Body of pancreas (tissue), 4 donors: ENCODE results near the gene NAV1. TPM values are rescaled to one million over a fixed set of nuclear protein-coding genes. Genes with fewer than 3 reads are reported as not detected.
A peak's percentile ranks its signal among the peaks of the same experiment; 100 is the strongest.
"Not testable (repeated sequence)": the region's sequence is repeated elsewhere in the genome, so short reads cannot be mapped to it uniquely, and the experiment has no call there.

ENCODE experiments used
- ATAC-seq: fragments of 150-250 bp; one replicate; pipeline ENCODE4 v1.9.1; 2016
- DNase-seq, 4 donors: peaks; one replicate each; pipeline ENCODE4 v3.0.0-alpha.2; 2019
- H3K27ac ChIP-seq, 4 donors: fragments of 200-600 bp; sonication (generic); 1 replicate in 3 of 4; 2 replicates in 1 of 4; pipeline versions ENCODE4 v1.5.1 to v1.6.1; 2016 to 2019; ENCODE audit warnings: mild to moderate bottlenecking in 1 of 4, mixed read lengths in 1 of 4, moderate library complexity in 1 of 4
- H3K27me3 ChIP-seq, 2 donors: fragments of 200-600 bp; sonication (generic); one replicate each; pipeline ENCODE4 v1.6.0; 2016; ENCODE audit warnings: mild to moderate bottlenecking in 1 of 2
- H3K36me3 ChIP-seq, 2 donors: fragments of 200-600 bp; sonication (generic); replicated peaks in 1 of 2; 2 replicates each; pipeline ENCODE4 v1.5.1; 2016; ENCODE audit warnings: low read depth in 2 of 2; ENCODE audit not compliant: insufficient read depth in 1 of 2
- H3K4me1 ChIP-seq: fragments of 200-600 bp; sonication (generic); one replicate; pipeline ENCODE4 v1.6.0; 2016
- H3K4me3 ChIP-seq, 2 donors: fragments of 200-600 bp; sonication (generic); 1 replicate in 1 of 2; 2 replicates in 1 of 2; pipeline ENCODE4 v1.5.1; 2016 to 2019
- H3K9me3 ChIP-seq, 3 donors: fragments of 200-600 bp; sonication (generic); 1 replicate in 2 of 3; 2 replicates in 1 of 3; pipeline ENCODE4 v1.5.1; 2016
- POLR2A ChIP-seq, 3 donors: fragments of 450-650 bp; IDR thresholded peaks; one replicate each; pipeline ENCODE4 v1.6.1; 2016; ENCODE audit warnings: antibody characterized with exemption in 3 of 3, mild to moderate bottlenecking in 2 of 3
- WGBS, 2 donors: methylation state at CpG; one replicate each; pipeline ENCODE4 v1.1.5; 2017; 5-methylcytosine and 5-hydroxymethylcytosine counted together
- intact Hi-C: fragments of 100-400 bp; cut with DNase I; formaldehyde crosslinking; loops from one replicate; pipeline ENCODE4 v1.15.1; 2023
- total RNA-seq, 2 donors: library from RNA; depleted of rRNA; stranded (reverse); fragments of >200 nt; gene quantifications; one replicate each; pipeline ENCODE4 v1.1.0, GENCODE V29; 2016
- TF ChIP-seq, protein P1 (sequence below), 7 experiments: fragments of 450-650 bp in 4 of 7; fragments of 200-600 bp in 3 of 7; sonication (generic) in 3 of 7; IDR thresholded peaks; one replicate each; pipeline ENCODE4 v1.5.1; 2016 to 2019; ENCODE audit warnings: antibody characterized with exemption in 7 of 7

Gene NAV1
- total RNA-seq, 2 donors from 2014 or later, result 11.5 to 13.7 TPM

DNA sequence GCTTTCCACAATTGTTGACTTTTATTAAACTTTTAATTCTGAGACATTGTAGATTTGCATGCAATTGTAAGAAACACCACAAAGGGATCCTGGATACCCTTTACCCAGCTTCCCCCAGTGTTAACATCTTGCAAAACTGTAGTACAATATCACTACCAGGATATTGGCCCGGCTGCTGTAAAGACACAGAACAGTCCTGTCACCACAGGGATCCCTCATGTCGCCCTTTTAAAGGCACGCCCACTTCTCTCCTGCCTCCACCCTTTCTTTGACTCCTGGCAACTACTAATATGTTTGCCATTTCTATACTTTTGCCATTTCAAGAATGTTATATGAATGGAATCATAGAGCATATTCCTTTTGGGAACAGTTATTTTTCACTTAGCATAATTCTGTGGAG lies 37.0 kb downstream of the NAV1 start:
- Histone ChIP-seq H3K27me3 (no peaks in the 10 kb centered on the region), H3K27ac (no peak overlapping the region), H3K4me3 (no peak overlapping the region), H3K4me1 (no peaks in the 10 kb centered on the region), H3K9me3 (no peaks in the 10 kb centered on the region), H3K36me3 (no peaks in the 10 kb centered on the region)
- TF ChIP-seq, protein P1, sequence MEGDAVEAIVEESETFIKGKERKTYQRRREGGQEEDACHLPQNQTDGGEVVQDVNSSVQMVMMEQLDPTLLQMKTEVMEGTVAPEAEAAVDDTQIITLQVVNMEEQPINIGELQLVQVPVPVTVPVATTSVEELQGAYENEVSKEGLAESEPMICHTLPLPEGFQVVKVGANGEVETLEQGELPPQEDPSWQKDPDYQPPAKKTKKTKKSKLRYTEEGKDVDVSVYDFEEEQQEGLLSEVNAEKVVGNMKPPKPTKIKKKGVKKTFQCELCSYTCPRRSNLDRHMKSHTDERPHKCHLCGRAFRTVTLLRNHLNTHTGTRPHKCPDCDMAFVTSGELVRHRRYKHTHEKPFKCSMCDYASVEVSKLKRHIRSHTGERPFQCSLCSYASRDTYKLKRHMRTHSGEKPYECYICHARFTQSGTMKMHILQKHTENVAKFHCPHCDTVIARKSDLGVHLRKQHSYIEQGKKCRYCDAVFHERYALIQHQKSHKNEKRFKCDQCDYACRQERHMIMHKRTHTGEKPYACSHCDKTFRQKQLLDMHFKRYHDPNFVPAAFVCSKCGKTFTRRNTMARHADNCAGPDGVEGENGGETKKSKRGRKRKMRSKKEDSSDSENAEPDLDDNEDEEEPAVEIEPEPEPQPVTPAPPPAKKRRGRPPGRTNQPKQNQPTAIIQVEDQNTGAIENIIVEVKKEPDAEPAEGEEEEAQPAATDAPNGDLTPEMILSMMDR (IDR thresholded peaks at IDR 0.05), result no peak
- TF ChIP-seq POLR2A (IDR thresholded peaks at IDR 0.05), result no peak
- no peak for DNase-seq
- intact Hi-C loops, result no loop called here
- 81 to 83% methylated on average over 3 of the region's 3 CpGs for WGBS, 2 donors
- no peak for ATAC-seq

DNA sequence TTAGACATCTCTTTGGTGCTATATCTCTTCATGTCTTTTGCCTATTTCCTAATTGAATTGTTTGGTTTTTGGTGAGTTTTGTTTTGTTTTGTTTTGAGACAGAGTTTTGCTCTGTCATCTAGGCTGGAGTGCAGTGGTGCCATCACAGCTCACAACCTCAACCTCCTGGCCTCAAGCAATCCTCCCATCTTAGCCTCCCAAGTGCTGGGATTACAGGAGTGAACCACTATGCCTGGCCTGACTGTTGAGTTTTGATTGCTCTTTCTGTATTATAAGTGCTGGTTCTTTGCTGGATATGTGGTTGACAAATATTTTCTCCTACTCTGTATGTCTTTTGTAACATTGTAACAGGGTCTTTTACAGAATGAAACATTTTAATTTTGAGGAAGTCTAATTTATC lies 38.0 kb downstream of the NAV1 start:
- Histone ChIP-seq H3K4me3 (no peak overlapping the region), H3K27ac (no peak overlapping the region), H3K4me1 (no peaks in the 10 kb centered on the region), H3K9me3 (no peaks in the 10 kb centered on the region), H3K27me3 (no peaks in the 10 kb centered on the region), H3K36me3 (no peaks in the 10 kb centered on the region)
- DNase-seq (no peak), ATAC-seq (no peak)
- TF ChIP-seq, protein P1 (IDR thresholded peaks at IDR 0.05), result no peak
- TF ChIP-seq POLR2A (IDR thresholded peaks at IDR 0.05), result no peak
- intact Hi-C loops, result no loop called here

DNA sequence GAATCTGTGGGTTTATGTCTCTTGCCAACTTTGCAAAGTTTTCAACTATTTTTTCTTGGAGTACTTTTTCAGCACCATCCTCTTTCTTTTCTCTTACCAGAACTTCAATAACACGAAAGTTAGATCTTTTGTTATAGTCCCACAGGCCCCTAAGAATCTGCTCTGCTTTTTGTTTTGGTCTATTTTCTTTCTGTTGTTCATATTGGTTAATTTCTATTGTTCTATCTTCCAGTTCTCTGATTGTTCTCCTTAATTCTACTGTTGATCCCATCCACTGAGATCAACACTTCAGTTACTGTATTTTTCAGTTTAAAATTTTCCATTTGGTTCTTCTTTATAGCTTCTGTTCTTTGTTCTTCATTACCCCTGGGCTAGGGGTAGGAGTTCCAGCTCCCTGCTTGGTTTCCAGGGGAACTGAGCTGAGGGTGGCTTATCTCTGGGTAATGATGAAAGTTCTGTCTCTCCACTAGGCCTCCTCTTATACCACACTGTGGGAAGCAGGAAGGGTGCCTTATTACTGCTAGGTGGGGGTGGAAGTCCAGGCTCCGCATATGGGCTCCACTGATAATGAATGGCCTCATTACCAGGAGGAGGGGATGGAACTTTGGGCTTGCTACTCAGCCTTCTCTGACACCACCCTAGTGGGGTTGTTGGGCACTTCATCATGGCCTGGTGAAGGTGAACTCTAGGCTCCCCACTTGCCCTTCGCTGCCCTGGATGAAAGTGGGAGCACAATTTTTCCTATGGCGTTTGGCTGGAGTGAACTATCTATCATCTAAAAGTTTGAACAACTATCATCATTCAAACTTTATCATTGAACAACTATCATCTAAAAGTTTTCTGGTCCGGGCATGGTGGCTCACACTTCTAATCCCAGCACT lies 39.3 kb downstream of the NAV1 start:
- ATAC-seq (no peak), DNase-seq (no peak)
- no peaks in the 10 kb centered on the region for H3K9me3 ChIP-seq
- no peaks in the 10 kb centered on the region for H3K27me3 ChIP-seq
- H3K4me1 ChIP-seq, result no peaks in the 10 kb centered on the region
- H3K36me3 ChIP-seq, result no peaks in the 10 kb centered on the region
- no peak overlapping the region for H3K27ac ChIP-seq
- WGBS, 2 donors, result 84 to 95% methylated on average over 5 of the region's 5 CpGs
- TF ChIP-seq, protein P1 (IDR thresholded peaks at IDR 0.05), result no peak
- no peak for TF ChIP-seq POLR2A (IDR thresholded peaks at IDR 0.05)
- H3K4me3 ChIP-seq, result no peak overlapping the region
- intact Hi-C loops, result no loop called here

DNA sequence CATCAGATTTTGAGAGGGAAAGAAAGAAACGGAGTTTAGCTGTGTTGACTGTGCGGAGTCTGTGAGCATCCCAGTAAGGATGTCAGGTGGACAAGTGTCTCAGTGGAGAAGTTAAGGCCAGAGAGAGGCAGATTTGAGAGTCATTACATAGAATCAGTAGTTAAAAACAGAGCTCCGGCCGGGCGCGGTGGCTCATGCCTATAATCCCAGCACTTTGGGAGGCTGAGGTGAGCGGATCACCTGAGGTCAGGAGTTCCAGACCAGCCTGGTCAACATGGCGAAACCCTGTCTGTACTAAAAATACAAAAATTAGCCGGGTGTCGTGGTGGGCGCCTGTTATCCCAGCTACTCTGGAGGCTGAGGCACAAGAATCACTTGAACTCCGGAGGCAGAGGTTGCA lies 42.4 kb downstream of the NAV1 start:
- H3K4me3 ChIP-seq, intact Hi-C loops, H3K9me3 ChIP-seq, H3K27me3 ChIP-seq, H3K27ac ChIP-seq, H3K36me3 ChIP-seq, H3K4me1 ChIP-seq, ATAC-seq, DNase-seq: not testable (repeated sequence)
- 94 to 95% methylated on average over 12 of the region's 12 CpGs for WGBS, 2 donors

DNA sequence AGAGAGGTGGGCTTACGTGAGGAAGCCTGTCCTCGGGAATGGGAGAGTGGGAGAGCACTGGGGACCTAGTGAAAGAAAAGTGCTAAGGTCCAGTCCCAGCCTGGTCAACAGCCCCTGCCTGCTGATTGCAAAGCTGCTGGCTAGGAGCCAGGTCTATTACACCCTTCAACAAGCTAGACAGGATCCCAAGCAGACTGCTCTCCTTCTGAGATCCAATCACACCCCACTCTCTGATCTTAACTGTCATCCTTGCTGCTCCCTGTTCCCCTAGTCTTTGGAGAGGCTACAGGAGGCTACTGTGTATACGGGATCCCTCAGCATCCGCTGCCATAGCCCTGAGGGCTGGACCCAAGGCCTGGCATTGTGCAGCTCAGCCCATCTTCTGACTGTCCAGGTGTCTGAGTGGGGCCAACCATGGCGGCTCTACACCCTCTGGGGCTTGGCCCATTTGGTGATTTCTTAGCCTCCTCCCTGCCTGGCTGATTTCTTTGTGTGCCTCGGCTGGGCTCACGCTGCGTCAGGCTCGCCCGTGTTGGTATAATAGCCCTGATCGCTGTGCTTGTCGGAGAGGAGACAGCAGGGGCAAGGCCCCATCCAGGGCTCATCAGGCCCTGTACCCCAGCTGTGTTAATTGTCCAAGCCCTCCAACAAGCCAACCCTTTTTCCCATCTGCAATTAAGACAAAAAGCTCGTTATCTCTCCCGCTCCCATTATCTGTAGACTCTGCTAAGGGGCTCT lies 43.9 kb downstream of the NAV1 start:
- Histone ChIP-seq H3K4me1 (no peaks in the 10 kb centered on the region), H3K27ac (no peak overlapping the region), H3K4me3 (no peak overlapping the region), H3K27me3 (no peaks in the 10 kb centered on the region), H3K9me3 (no peaks in the 10 kb centered on the region), H3K36me3 (no peaks in the 10 kb centered on the region)
- 81 to 94% methylated on average over 8 to 14 of the region's 14 CpGs for WGBS, 2 donors
- DNase-seq, result peak in 3 of 4 donors; percentile 30 to 47 (median 35)
- intact Hi-C loops, result no loop called here
- TF ChIP-seq, protein P1 (IDR thresholded peaks at IDR 0.05), result no peak
- no peak for TF ChIP-seq POLR2A (IDR thresholded peaks at IDR 0.05)
- ATAC-seq, result no peak
